Upper lobe of left lung (tissue), 4 donors: Measurements from ENCODE around the gene SLC25A39.

Experiments
- POLR2A ChIP-seq, 4 donors: fragments of 450-650 bp; IDR thresholded peaks; one replicate each; pipeline ENCODE4 v1.5.1; 2016 to 2017; ENCODE audit warnings: antibody characterized with exemption in 4 of 4, mild to moderate bottlenecking in 2 of 4
- POLR2AphosphoS5 ChIP-seq, 2 donors: sonication (generic); formaldehyde crosslinking; IDR thresholded peaks; one replicate each; pipeline ENCODE4 v1.5.1; 2017; ENCODE audit warnings: antibody characterized with exemption in 2 of 2
- TF ChIP-seq, protein P1 (sequence below), 6 experiments: fragments of 450-650 bp in 4 of 6; fragments of 200-600 bp in 2 of 6; sonication (generic) in 2 of 6; IDR thresholded peaks; one replicate each; pipeline ENCODE4 v1.5.1; 2016 to 2019; ENCODE audit warnings: antibody characterized with exemption in 6 of 6

DNA sequence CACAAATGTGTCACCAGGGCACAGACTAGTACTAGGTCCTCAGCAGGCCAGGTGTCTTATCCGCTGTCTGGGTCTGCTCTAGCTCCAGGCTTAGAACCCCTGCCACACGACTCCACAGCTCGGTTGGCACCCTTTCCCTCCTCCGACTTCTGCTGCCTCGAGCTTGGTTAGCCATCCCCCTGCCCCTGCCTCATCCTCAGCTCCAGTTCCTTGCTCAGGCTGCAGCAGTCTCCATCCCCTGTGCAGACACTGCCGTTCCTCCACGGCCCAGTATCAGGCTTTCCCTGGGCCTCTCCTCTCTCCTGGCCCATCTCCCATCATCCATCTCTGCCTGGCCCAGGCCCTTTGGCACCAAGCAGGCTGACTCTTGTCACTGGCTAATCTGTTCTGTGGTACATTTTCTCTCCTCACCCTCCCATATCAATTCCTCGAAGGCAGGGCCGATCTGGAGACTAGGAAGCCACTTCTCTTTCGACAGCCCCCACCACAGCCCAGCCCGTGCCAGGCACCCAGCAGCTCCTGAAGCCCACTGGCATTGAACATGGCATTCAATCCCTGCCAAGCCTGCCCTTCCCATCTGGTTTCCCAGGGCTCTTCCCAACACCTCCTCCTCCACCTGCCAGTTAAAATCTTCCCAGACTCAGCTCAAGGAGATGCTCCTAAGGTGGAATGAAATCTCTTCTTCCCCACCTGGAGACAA, 19.0 kb upstream of the SLC25A39 start:
- TF ChIP-seq POLR2A (IDR thresholded peaks at IDR 0.05) (no peak), POLR2AphosphoS5 (IDR thresholded peaks at IDR 0.05) (no peak)
- TF ChIP-seq, protein P1, sequence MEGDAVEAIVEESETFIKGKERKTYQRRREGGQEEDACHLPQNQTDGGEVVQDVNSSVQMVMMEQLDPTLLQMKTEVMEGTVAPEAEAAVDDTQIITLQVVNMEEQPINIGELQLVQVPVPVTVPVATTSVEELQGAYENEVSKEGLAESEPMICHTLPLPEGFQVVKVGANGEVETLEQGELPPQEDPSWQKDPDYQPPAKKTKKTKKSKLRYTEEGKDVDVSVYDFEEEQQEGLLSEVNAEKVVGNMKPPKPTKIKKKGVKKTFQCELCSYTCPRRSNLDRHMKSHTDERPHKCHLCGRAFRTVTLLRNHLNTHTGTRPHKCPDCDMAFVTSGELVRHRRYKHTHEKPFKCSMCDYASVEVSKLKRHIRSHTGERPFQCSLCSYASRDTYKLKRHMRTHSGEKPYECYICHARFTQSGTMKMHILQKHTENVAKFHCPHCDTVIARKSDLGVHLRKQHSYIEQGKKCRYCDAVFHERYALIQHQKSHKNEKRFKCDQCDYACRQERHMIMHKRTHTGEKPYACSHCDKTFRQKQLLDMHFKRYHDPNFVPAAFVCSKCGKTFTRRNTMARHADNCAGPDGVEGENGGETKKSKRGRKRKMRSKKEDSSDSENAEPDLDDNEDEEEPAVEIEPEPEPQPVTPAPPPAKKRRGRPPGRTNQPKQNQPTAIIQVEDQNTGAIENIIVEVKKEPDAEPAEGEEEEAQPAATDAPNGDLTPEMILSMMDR (IDR thresholded peaks at IDR 0.05) = no peak
